Loucy (cell line): ENCODE data around the gene FLYWCH2.

Experiments used
- H2AFZ ChIP-seq: fragments of 200-600 bp; sonication (generic); 2 replicates; pipeline ENCODE4 v1.6.0; 2016; ENCODE audit warnings: antibody characterized with exemption, mild to moderate bottlenecking, low read length, moderate library complexity
- H3F3A ChIP-seq: fragments of 200-600 bp; 2 replicates; pipeline ENCODE4 v1.6.0; 2016; ENCODE audit warnings: antibody characterized with exemption, low read depth, mild to moderate bottlenecking
- H3K27me3 ChIP-seq: fragments of 200-600 bp; sonication (generic); 2 replicates; pipeline ENCODE4 v1.6.1; 2014; ENCODE audit warnings: low read length, mild to moderate bottlenecking; ENCODE audit not compliant: insufficient read depth, poor library complexity, severe bottlenecking
- H3K36me3 ChIP-seq: fragments of 200-600 bp; sonication (generic); 2 replicates; pipeline ENCODE4 v1.6.1; 2016; ENCODE audit warnings: low read length; ENCODE audit not compliant: insufficient read depth
- H3K4me1 ChIP-seq: fragments of 200-600 bp; sonication (generic); 2 replicates; pipeline ENCODE4 v1.5.1; 2014; ENCODE audit warnings: low read length, mild to moderate bottlenecking; ENCODE audit not compliant: insufficient read depth, poor library complexity, severe bottlenecking
- H3K4me2 ChIP-seq: fragments of 200-600 bp; sonication (generic); 2 replicates; pipeline ENCODE4 v1.6.0; 2014; ENCODE audit warnings: antibody characterized with exemption, low read length, low read depth, mild to moderate bottlenecking; ENCODE audit not compliant: poor library complexity, severe bottlenecking
- H3K4me3 ChIP-seq: fragments of 200-600 bp; sonication (generic); 2 replicates; pipeline ENCODE4 v1.5.1; 2014; ENCODE audit warnings: low read length, mild to moderate bottlenecking, mixed read lengths; ENCODE audit not compliant: poor library complexity, severe bottlenecking
- H3K79me2 ChIP-seq: fragments of 200-600 bp; sonication (generic); 2 replicates; pipeline ENCODE4 v1.6.1; 2014; ENCODE audit warnings: low read length; ENCODE audit not compliant: insufficient read depth
- H3K9ac ChIP-seq: fragments of 200-600 bp; sonication (generic); 2 replicates; pipeline ENCODE4 v1.6.0; 2014; ENCODE audit warnings: mild to moderate bottlenecking, low read depth, low read length, moderate library complexity; ENCODE audit not compliant: poor library complexity, severe bottlenecking
- H3K9me2 ChIP-seq: fragments of 200-600 bp; sonication (generic); replicated peaks from 2 replicates; pipeline ENCODE4 v1.6.1; 2016; ENCODE audit warnings: low read depth, low read length, mixed read lengths
- H3K9me3 ChIP-seq: fragments of 200-600 bp; sonication (generic); 2 replicates; pipeline ENCODE4 v1.6.1; 2014; ENCODE audit warnings: mild to moderate bottlenecking, antibody characterized with exemption, low read length, low read depth; ENCODE audit not compliant: insufficient read depth
- H4K20me1 ChIP-seq: fragments of 200-600 bp; sonication (generic); 2 replicates; pipeline ENCODE4 v1.6.0; 2014; ENCODE audit warnings: antibody characterized with exemption, low read length, mild to moderate bottlenecking; ENCODE audit not compliant: insufficient read depth, poor library complexity, severe bottlenecking
- EZH2phosphoT487 ChIP-seq: fragments of 200-600 bp; IDR thresholded peaks from 2 replicates; pipeline ENCODE4 v1.6.1; 2018; ENCODE audit warnings: antibody characterized with exemption, mild to moderate bottlenecking, moderate library complexity, borderline replicate concordance
- TF ChIP-seq, protein P1 (sequence below): fragments of 200-600 bp; sonication (generic); conservative IDR thresholded peaks from 2 replicates; pipeline ENCODE4 v1.5.1; 2014; ENCODE audit warnings: mild to moderate bottlenecking, antibody characterized with exemption, low read length

FLYWCH2 gene, protein sequence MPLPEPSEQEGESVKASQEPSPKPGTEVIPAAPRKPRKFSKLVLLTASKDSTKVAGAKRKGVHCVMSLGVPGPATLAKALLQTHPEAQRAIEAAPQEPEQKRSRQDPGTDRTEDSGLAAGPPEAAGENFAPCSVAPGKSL

DNA sequence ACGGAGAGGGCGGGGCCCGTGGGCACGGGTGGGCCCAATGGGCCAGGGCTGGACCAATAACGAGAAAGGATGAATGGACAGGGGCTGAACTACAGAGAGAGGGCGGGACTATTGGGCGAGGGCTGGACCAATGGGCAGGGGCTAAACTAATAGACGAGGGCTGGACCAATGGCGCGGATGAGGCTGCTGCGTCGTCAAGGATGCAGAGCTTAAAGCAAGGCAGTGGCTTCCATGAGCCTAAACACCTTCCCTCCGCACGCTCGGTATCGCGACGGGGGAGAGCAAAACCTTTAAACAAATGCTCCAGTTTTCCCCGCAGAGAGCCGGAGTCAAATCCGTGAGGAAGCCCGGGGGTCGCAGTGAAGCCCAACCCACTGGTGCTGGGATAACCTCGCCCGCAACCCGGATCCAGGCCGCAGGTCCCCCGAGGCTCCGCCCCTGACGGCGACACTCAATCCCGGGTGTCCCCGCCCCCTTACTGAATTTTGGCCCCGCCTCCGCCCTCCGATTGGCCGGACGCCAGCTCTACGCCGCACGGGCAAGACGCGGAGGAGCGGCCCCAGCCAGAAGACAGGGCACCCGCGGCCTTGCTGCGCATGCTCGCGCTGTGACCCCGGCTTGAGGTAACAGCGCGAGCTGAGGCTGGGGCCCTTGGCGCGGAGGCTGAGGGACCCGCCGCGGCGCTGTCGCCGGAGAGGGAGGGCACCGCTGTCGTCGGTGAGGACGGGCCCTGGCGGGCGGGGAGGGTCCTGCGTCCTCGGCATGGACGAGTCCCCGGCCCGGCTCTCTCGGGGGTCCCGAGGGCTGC, at the start of gene FLYWCH2:
Gene FLYWCH2 (plus strand): TSS at position 566 of the 808 bp plus-strand sequence. CDS start 13,235 bp downstream, outside the sequence.
- H2AFZ ChIP-seq = peak within 1 kb of the TSS; percentile 77
- no peaks in the 10 kb centered on the region for H3F3A ChIP-seq

DNA sequence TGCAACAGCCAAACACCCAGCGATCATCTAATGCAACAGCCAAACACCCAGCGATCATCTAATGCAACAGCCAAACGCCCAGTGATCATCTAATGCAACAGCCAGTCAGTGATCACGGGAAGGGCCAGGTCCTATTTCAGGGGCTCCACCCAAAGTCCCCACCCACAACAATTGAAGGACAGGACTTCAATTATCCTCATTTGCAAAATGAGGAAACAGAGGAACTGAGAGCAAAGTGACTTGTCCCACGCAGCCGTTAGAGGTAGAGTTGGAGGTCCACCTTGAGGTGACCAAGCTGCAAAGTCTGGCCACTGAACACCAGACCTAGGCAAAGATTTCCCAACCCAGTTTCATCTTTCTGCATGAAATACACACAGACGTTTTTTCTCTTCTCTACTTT, 49.2 kb upstream of the FLYWCH2 start:
- H3K27me3 ChIP-seq = no peaks in the 10 kb centered on the region
- H3K4me1 ChIP-seq = no peaks in the 10 kb centered on the region
- no peak overlapping the region for H3K4me2 ChIP-seq
- H3K9ac ChIP-seq = no peak overlapping the region
- H4K20me1 ChIP-seq = no peaks in the 10 kb centered on the region
- no peaks in the 10 kb centered on the region for H3F3A ChIP-seq
- H3K9me3 ChIP-seq = no peaks in the 10 kb centered on the region
- no peaks in the 10 kb centered on the region for H3K9me2 ChIP-seq
- no peak for TF ChIP-seq EZH2phosphoT487
- TF ChIP-seq, protein P1, sequence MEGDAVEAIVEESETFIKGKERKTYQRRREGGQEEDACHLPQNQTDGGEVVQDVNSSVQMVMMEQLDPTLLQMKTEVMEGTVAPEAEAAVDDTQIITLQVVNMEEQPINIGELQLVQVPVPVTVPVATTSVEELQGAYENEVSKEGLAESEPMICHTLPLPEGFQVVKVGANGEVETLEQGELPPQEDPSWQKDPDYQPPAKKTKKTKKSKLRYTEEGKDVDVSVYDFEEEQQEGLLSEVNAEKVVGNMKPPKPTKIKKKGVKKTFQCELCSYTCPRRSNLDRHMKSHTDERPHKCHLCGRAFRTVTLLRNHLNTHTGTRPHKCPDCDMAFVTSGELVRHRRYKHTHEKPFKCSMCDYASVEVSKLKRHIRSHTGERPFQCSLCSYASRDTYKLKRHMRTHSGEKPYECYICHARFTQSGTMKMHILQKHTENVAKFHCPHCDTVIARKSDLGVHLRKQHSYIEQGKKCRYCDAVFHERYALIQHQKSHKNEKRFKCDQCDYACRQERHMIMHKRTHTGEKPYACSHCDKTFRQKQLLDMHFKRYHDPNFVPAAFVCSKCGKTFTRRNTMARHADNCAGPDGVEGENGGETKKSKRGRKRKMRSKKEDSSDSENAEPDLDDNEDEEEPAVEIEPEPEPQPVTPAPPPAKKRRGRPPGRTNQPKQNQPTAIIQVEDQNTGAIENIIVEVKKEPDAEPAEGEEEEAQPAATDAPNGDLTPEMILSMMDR = no peak
- H3K36me3 ChIP-seq = no peaks in the 10 kb centered on the region
- H3K4me3 ChIP-seq = no peak overlapping the region
- H2AFZ ChIP-seq = no peak overlapping the region
- no peaks in the 10 kb centered on the region for H3K79me2 ChIP-seq

More for the DNA sequence above, at the start of gene FLYWCH2:
- peaks cover 4% of the 10 kb centered on the region; the same call in 1 of the 2 replicates for H3K79me2 ChIP-seq
- peak within 1 kb of the TSS; percentile 79 for H3K4me2 ChIP-seq
- H3K9me2 ChIP-seq = no peaks in the 10 kb centered on the region
- no peaks in the 10 kb centered on the region for H3K36me3 ChIP-seq
- no peaks in the 10 kb centered on the region for H3K27me3 ChIP-seq
- peaks cover 3% of the 10 kb centered on the region for H3K4me1 ChIP-seq
- H3K9ac ChIP-seq = peak within 1 kb of the TSS; percentile 76
- no peaks in the 10 kb centered on the region for H4K20me1 ChIP-seq
- H3K9me3 ChIP-seq = no peaks in the 10 kb centered on the region
- TF ChIP-seq EZH2phosphoT487 = no peak
- TF ChIP-seq, protein P1 = no peak
- H3K4me3 ChIP-seq = peak within 1 kb of the TSS; percentile 69

DNA sequence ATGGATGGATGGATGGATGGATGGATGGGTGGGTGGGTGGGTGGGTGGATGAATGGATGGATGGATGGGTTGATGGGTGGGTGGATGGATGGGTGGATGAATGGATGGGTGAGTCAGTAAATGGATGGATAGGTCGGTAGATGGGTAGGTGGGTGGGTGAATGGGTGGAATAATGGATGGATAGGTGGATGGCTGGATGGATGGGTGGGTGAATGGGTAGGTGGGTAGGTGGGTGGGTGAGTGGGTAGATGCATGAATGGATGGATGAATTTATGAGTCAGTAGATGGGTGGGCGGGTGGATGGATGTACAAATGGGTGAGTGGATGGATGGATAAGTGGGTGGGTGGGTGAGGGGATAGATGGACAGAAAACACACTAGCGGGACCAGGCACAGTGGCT, 48.0 kb upstream of the FLYWCH2 start:
- Histone ChIP-seq H3K4me1 (no peaks in the 10 kb centered on the region), H3F3A (no peaks in the 10 kb centered on the region), H3K79me2 (no peaks in the 10 kb centered on the region), H2AFZ (no peak overlapping the region), H3K9me2 (no peaks in the 10 kb centered on the region), H3K36me3 (no peaks in the 10 kb centered on the region), H4K20me1 (no peaks in the 10 kb centered on the region), H3K4me3 (no peak overlapping the region), H3K27me3 (no peaks in the 10 kb centered on the region), H3K4me2 (no peak overlapping the region), H3K9ac (no peak overlapping the region), H3K9me3 (no peaks in the 10 kb centered on the region)
- TF ChIP-seq, protein P1 = no peak
- TF ChIP-seq EZH2phosphoT487 = no peak
